Loucy (cell line): ENCODE data around the gene SLC39A2.
"Not testable (repeated sequence)": the region's sequence is repeated elsewhere in the genome, so short reads cannot be mapped to it uniquely, and the experiment has no call there.

Experiments used
- H2AFZ ChIP-seq: fragments of 200-600 bp; sonication (generic); 2 replicates; pipeline ENCODE4 v1.6.0; 2016; ENCODE audit warnings: antibody characterized with exemption, mild to moderate bottlenecking, low read length, moderate library complexity
- H3F3A ChIP-seq: fragments of 200-600 bp; 2 replicates; pipeline ENCODE4 v1.6.0; 2016; ENCODE audit warnings: antibody characterized with exemption, low read depth, mild to moderate bottlenecking
- H3K27me3 ChIP-seq: fragments of 200-600 bp; sonication (generic); 2 replicates; pipeline ENCODE4 v1.6.1; 2014; ENCODE audit warnings: low read length, mild to moderate bottlenecking; ENCODE audit not compliant: insufficient read depth, poor library complexity, severe bottlenecking
- H3K36me3 ChIP-seq: fragments of 200-600 bp; sonication (generic); 2 replicates; pipeline ENCODE4 v1.6.1; 2016; ENCODE audit warnings: low read length; ENCODE audit not compliant: insufficient read depth
- H3K4me1 ChIP-seq: fragments of 200-600 bp; sonication (generic); 2 replicates; pipeline ENCODE4 v1.5.1; 2014; ENCODE audit warnings: low read length, mild to moderate bottlenecking; ENCODE audit not compliant: insufficient read depth, poor library complexity, severe bottlenecking
- H3K4me2 ChIP-seq: fragments of 200-600 bp; sonication (generic); 2 replicates; pipeline ENCODE4 v1.6.0; 2014; ENCODE audit warnings: antibody characterized with exemption, low read length, low read depth, mild to moderate bottlenecking; ENCODE audit not compliant: poor library complexity, severe bottlenecking
- H3K4me3 ChIP-seq: fragments of 200-600 bp; sonication (generic); 2 replicates; pipeline ENCODE4 v1.5.1; 2014; ENCODE audit warnings: low read length, mild to moderate bottlenecking, mixed read lengths; ENCODE audit not compliant: poor library complexity, severe bottlenecking
- H3K79me2 ChIP-seq: fragments of 200-600 bp; sonication (generic); 2 replicates; pipeline ENCODE4 v1.6.1; 2014; ENCODE audit warnings: low read length; ENCODE audit not compliant: insufficient read depth
- H3K9ac ChIP-seq: fragments of 200-600 bp; sonication (generic); 2 replicates; pipeline ENCODE4 v1.6.0; 2014; ENCODE audit warnings: mild to moderate bottlenecking, low read depth, low read length, moderate library complexity; ENCODE audit not compliant: poor library complexity, severe bottlenecking
- H3K9me2 ChIP-seq: fragments of 200-600 bp; sonication (generic); replicated peaks from 2 replicates; pipeline ENCODE4 v1.6.1; 2016; ENCODE audit warnings: low read depth, low read length, mixed read lengths
- H3K9me3 ChIP-seq: fragments of 200-600 bp; sonication (generic); 2 replicates; pipeline ENCODE4 v1.6.1; 2014; ENCODE audit warnings: mild to moderate bottlenecking, antibody characterized with exemption, low read length, low read depth; ENCODE audit not compliant: insufficient read depth
- H4K20me1 ChIP-seq: fragments of 200-600 bp; sonication (generic); 2 replicates; pipeline ENCODE4 v1.6.0; 2014; ENCODE audit warnings: antibody characterized with exemption, low read length, mild to moderate bottlenecking; ENCODE audit not compliant: insufficient read depth, poor library complexity, severe bottlenecking
- EZH2phosphoT487 ChIP-seq: fragments of 200-600 bp; IDR thresholded peaks from 2 replicates; pipeline ENCODE4 v1.6.1; 2018; ENCODE audit warnings: antibody characterized with exemption, mild to moderate bottlenecking, moderate library complexity, borderline replicate concordance
- TF ChIP-seq, protein P1 (sequence below): fragments of 200-600 bp; sonication (generic); conservative IDR thresholded peaks from 2 replicates; pipeline ENCODE4 v1.5.1; 2014; ENCODE audit warnings: mild to moderate bottlenecking, antibody characterized with exemption, low read length

SLC39A2 gene, protein sequence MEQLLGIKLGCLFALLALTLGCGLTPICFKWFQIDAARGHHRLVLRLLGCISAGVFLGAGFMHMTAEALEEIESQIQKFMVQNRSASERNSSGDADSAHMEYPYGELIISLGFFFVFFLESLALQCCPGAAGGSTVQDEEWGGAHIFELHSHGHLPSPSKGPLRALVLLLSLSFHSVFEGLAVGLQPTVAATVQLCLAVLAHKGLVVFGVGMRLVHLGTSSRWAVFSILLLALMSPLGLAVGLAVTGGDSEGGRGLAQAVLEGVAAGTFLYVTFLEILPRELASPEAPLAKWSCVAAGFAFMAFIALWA

DNA sequence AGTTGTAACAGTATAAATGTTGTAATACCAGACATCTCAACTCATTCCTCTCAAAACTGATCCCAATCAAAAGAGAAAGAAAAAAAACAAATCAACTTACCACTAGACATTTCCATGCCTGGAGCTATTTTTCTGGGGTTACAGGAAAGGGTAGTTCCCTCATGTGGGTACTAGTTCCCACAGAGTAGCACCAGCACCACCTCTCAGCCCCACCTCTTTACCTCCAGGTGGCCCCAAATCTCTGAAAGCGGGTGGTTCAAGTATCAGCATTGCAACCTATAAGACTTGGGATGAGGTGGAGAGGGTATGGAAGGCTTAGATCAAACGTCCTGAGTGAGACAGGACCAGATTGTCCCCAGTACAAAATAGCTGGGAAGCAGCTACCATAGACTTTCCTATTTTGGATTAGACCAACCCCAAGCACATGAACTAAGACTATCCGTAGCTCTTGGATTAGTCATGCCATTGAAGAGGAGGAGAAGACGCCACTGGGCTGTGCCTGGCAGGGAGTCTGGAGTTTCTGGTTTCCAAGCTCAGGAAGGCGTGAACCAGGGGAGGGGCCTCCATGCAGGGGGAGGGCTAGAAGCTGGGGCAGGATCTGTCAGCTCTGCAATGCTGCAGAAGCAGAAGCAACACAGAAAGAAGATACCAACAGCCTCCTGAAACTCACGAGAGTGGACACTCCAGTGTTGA, at the start of gene SLC39A2:
Gene SLC39A2, plus strand, starts transcription at position 620 of the 693 bp plus-strand sequence. CDS start 154 bp downstream, outside the sequence.
- H3K4me3 ChIP-seq = no peak within 1 kb of the TSS
- H3K9me2 ChIP-seq = no peaks in the 10 kb centered on the region
- no peak within 1 kb of the TSS for H2AFZ ChIP-seq
- peaks cover 3% of the 10 kb centered on the region for H4K20me1 ChIP-seq
- H3K4me2 ChIP-seq = no peak within 1 kb of the TSS
- no peaks in the 10 kb centered on the region for H3K79me2 ChIP-seq
- no peaks in the 10 kb centered on the region for H3K27me3 ChIP-seq
- no peaks in the 10 kb centered on the region for H3F3A ChIP-seq
- TF ChIP-seq, protein P1, sequence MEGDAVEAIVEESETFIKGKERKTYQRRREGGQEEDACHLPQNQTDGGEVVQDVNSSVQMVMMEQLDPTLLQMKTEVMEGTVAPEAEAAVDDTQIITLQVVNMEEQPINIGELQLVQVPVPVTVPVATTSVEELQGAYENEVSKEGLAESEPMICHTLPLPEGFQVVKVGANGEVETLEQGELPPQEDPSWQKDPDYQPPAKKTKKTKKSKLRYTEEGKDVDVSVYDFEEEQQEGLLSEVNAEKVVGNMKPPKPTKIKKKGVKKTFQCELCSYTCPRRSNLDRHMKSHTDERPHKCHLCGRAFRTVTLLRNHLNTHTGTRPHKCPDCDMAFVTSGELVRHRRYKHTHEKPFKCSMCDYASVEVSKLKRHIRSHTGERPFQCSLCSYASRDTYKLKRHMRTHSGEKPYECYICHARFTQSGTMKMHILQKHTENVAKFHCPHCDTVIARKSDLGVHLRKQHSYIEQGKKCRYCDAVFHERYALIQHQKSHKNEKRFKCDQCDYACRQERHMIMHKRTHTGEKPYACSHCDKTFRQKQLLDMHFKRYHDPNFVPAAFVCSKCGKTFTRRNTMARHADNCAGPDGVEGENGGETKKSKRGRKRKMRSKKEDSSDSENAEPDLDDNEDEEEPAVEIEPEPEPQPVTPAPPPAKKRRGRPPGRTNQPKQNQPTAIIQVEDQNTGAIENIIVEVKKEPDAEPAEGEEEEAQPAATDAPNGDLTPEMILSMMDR = no peak
- TF ChIP-seq EZH2phosphoT487 = no peak
- H3K9me3 ChIP-seq = no peaks in the 10 kb centered on the region
- no peaks in the 10 kb centered on the region for H3K4me1 ChIP-seq
- no peak within 1 kb of the TSS for H3K9ac ChIP-seq
- peaks cover 29% of the 10 kb centered on the region for H3K36me3 ChIP-seq

DNA sequence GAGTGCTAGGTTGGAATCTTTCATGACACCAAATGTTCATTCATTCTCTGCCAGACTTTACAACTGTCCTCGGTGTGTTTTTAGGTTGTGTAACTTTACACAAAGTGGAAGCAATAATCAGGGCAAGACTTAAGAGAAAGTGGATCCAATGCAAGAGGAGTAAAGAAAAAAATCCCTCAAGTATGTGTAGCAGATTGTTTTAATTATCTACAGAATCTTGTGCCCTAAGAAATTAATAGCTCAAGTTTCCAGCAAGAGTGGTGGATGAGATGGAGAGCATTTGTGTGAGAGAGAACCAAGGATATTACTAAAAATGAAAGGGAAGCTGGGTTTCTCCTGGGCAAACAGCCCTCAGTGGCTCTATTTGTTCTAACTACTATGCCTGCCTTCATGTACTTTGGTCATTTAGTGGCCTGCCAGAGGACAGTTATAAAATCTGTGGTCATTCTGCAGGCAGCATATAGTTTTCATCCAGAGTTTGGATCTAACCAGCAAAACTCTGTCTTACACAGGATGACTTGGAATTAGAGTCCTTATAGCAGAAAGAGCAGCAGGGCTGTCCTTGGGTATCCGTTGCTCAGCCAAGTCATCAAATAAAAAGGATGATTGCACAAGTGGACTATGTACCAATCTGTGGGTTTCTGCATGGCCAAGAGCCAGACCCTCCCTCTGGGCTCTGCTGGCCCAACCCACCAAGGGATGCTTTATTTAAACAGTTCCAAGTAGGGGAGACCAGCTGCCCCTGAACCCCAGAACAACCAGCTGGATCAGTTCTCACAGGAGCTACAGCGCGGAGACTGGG, 44.2 kb upstream of the SLC39A2 start, which contains the start of gene RNASE2:
Gene RNASE2, plus strand, starts transcription at position 752 of the 802 bp plus-strand sequence. CDS start 285 bp downstream, outside the sequence.
- not testable (repeated sequence) for H3K9me2 ChIP-seq, H3K9ac ChIP-seq, H3K27me3 ChIP-seq, H4K20me1 ChIP-seq, H2AFZ ChIP-seq, H3K36me3 ChIP-seq, H3K4me2 ChIP-seq, H3K9me3 ChIP-seq, H3F3A ChIP-seq, H3K79me2 ChIP-seq, H3K4me3 ChIP-seq
- peaks cover 13% of the 10 kb centered on the region for H3K4me1 ChIP-seq

DNA sequence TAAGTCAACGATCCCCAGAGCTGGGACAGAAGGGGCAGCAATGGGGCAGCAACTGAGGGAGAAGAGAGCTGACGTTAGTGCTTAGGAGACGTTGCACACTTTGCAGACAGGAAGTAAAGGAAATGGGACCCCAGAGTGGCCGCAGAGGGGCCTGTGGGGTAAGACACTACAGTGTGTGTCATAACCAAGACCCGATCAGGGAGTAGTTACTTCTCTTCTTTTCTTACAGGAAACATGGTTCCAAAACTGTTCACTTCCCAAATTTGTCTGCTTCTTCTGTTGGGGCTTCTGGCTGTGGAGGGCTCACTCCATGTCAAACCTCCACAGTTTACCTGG, 43.6 kb upstream of the SLC39A2 start:
- not testable (repeated sequence) for H3K27me3 ChIP-seq, H4K20me1 ChIP-seq, H3K36me3 ChIP-seq, H3K9me2 ChIP-seq, H3K4me2 ChIP-seq, H3K9me3 ChIP-seq, H2AFZ ChIP-seq, H3K4me3 ChIP-seq, H3K79me2 ChIP-seq, H3K9ac ChIP-seq, H3F3A ChIP-seq
- H3K4me1 ChIP-seq = peaks cover 14% of the 10 kb centered on the region

DNA sequence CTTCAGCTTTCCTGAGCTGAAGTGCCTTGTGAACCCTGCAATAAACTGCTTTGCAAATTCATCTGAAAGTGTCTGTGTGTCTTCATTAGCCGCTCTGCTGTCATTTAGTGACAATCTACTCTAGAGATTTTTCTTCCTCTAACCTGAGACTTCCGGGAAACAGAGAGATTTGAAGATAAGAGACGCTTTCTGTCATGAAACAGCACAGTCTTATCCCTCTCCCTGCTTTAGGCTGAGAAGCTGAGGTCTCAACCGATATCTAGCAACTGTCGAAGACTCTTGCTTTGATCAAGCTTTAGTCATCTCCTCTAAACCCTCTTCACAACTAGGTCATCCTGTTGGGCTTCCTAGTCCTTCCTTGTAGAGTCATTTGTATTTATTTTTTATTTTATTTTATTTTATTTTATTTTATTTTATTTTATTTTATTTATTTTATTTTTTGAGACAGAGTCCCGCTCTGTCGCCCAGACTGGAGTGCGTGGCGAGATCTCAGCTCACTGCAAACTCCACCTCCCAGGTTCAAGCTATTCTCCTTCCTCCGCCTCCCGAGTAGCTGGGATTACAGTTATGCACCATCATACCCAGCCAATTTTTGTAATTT, 42.6 kb upstream of the SLC39A2 start:
- Histone ChIP-seq H3F3A (no peaks in the 10 kb centered on the region), H3K9ac (no peak overlapping the region), H3K9me2 (no peaks in the 10 kb centered on the region), H3K79me2 (no peaks in the 10 kb centered on the region), H3K9me3 (no peaks in the 10 kb centered on the region), H3K4me1 (peaks cover 22% of the 10 kb centered on the region), H2AFZ (no peak overlapping the region), H3K4me3 (no peak overlapping the region), H3K4me2 (no peak overlapping the region), H3K27me3 (no peaks in the 10 kb centered on the region), H3K36me3 (no peaks in the 10 kb centered on the region), H4K20me1 (no peaks in the 10 kb centered on the region)
- TF ChIP-seq EZH2phosphoT487 = no peak
- TF ChIP-seq, protein P1 = no peak

DNA sequence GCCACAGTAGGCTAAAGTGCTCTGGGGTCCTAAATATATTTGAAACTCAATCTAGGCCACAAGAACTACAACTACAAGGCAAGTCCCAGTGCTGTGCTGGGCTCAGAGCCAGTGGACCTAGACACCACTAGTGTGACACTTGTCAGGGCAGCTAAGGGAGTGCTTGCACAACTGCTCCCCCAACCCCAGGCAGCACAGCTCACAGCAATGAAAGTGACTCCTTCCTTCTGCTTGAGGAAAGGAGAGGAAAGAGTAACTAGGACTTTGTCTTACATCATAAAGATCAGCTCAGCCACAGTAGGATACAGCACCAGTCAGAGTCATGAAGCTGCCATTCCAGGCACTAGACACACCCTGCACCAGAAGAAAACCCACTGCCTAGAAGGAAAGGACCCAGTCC, 40.1 kb upstream of the SLC39A2 start:
- not testable (repeated sequence) for H3K9ac ChIP-seq, H3K36me3 ChIP-seq, H3K79me2 ChIP-seq, H2AFZ ChIP-seq, H3K4me2 ChIP-seq, H3K9me3 ChIP-seq, H3K4me3 ChIP-seq, H3F3A ChIP-seq, H4K20me1 ChIP-seq, H3K9me2 ChIP-seq, H3K27me3 ChIP-seq
- H3K4me1 ChIP-seq = peaks cover 25% of the 10 kb centered on the region
